Stimulated activated CD8-positive, alpha-beta memory T cell treated with anti-CD3 and anti-CD28 coated beads, Interleukin-15, amount 100 ng/mL, for 24 hours (primary cell): Measurements from ENCODE around the gene UBE2C.
"Not testable (repeated sequence)": the region's sequence is repeated elsewhere in the genome, so short reads cannot be mapped to it uniquely, and the experiment has no call there.

Experiments used
- DNase-seq: peaks from one replicate; pipeline ENCODE4 v3.0.0-alpha.2; 2020; ENCODE audit warnings: low read depth

Gene UBE2C

GRCh38 chr20:45812157-45813005 lies at the start of gene UBE2C:
Gene UBE2C (plus strand): TSS chr20:45812644. CDS start chr20:45812696, 52 bp downstream.
- peak; percentile 78 for DNase-seq

- DNase-seq = not testable (repeated sequence)
Observed at GRCh38 chr20:45764618-45765282, 47.7 kb upstream of the UBE2C start.

- no peak for DNase-seq
Observed at GRCh38 chr20:45765307-45765875, 47.1 kb upstream of the UBE2C start.

GRCh38 chr20:45765980-45766379 lies 46.5 kb upstream of the UBE2C start:
- DNase-seq = no peak

GRCh38 chr20:45768479-45768878 lies 44.0 kb upstream of the UBE2C start:
- DNase-seq = no peak

- peak; percentile 68 for DNase-seq
Observed at GRCh38 chr20:45771182-45771759, 41.2 kb upstream of the UBE2C start.

GRCh38 chr20:45772693-45773092 lies 39.8 kb upstream of the UBE2C start:
- DNase-seq = no peak

GRCh38 chr20:45774945-45775344 lies 37.5 kb upstream of the UBE2C start:
- no peak for DNase-seq

- no peak for DNase-seq
Observed at GRCh38 chr20:45775411-45775810, 37.0 kb upstream of the UBE2C start.

GRCh38 chr20:45776931-45777330 lies 35.5 kb upstream of the UBE2C start:
- no peak for DNase-seq

- DNase-seq = no peak
Observed at GRCh38 chr20:45779011-45779915, 33.2 kb upstream of the UBE2C start.

GRCh38 chr20:45780159-45780558 lies 32.3 kb upstream of the UBE2C start:
- DNase-seq = no peak

GRCh38 chr20:45781391-45781931 lies 31.0 kb upstream of the UBE2C start:
- no peak for DNase-seq

GRCh38 chr20:45782890-45783289 lies 29.6 kb upstream of the UBE2C start:
- DNase-seq = no peak

- DNase-seq = no peak
Observed at GRCh38 chr20:45783656-45784294, 28.7 kb upstream of the UBE2C start.

GRCh38 chr20:45788351-45788750 lies 24.1 kb upstream of the UBE2C start:
- DNase-seq = no peak

GRCh38 chr20:45792317-45793118 lies 19.9 kb upstream of the UBE2C start:
- no peak for DNase-seq

GRCh38 chr20:45796337-45797065 lies 15.9 kb upstream of the UBE2C start:
- DNase-seq = no peak

GRCh38 chr20:45797510-45797909 lies 14.9 kb upstream of the UBE2C start:
- not testable (repeated sequence) for DNase-seq
